Testis (tissue), 2 donors: ENCODE data around the gene HLA-DRB1.

ENCODE experiments used
- CTCF ChIP-seq, 3 experiments: fragments of 450-650 bp in 2 of 3; fragments of 200-600 bp in 1 of 3; sonication (generic) in 1 of 3; IDR thresholded peaks; one replicate each; pipeline ENCODE4 v1.5.1; 2016 to 2019; ENCODE audit warnings: antibody characterized with exemption in 3 of 3, mild to moderate bottlenecking in 2 of 3, moderate library complexity in 1 of 3
- POLR2A ChIP-seq: fragments of 450-650 bp; IDR thresholded peaks from one replicate; pipeline ENCODE4 v1.6.1; 2017; ENCODE audit warnings: antibody characterized with exemption, mild to moderate bottlenecking, moderate library complexity

DNA sequence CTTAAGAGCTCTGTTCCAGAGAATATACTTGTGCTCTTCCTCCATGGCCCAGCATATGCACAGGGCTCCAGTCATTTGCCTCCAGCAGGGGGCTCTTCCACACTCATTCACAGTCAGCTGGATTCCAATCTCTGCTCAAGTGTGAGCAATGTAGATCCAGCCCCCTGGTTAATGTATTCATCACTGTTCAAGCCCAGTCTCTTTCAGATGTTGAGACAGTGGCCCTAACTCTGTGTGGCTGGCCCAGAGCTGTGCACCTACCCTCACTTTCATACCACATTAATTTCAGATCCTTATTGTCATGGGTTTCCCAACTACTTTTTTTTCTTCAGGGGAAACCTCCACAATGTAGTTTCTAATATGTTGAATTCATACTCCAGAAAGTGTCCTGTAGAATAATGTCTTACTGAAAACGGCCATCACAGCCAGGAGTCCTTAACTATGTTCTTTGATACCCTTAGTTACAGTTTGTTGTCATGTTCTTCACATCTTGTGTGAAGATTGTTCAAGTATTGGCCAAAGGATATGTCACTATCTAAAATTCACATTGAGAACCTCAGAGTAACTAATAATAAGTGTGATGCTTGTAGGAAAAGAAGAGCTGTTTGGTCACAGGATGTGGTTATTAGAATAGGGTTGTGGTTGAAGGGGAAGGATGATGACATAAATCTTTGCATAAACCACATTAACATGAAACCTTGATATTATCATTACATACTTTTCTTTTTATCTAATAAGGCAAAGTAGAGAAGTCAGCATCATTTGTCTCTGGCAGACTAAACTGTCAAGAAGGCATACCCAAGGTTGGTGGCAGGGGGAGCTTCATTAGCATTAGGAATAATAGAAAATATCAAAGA lies 33.1 kb upstream of the HLA-DRB1 start:
- TF ChIP-seq CTCF (IDR thresholded peaks at IDR 0.05), result peak in 1 of 3 experiments; percentile 18
- TF ChIP-seq POLR2A, result no peak
